NCI-H2196 treated with DMSO at 0.1 percent for 48 hours (cell line): ENCODE measurements around the gene CRYAA.

Source experiments
- DNase-seq: peaks from one replicate; lab custom pipeline; 2025; ENCODE audit not compliant: unreplicated experiment; lab: John Stamatoyannopoulos, UW

The CRYAA gene

DNA sequence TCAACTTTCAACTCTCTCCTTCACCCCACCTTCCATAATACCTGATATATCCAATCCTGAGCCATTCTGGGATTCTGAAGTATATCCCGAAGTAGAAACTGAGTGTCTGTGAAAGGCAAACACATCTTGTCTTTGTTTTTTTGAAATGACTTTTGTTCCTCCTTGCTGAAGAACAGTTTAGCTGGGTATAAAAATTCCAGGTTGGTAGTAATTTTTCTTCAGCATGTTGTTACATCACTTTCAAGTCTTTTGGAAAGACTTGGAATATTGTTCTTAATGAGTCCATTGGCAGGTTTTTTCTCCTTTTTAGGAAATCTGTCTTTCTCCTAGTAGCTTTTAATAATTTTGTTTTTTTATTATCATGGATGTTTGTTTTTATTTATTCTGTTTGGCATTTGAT is 32.7 kb downstream of the CRYAA start:
- DNase-seq: no peak

DNA sequence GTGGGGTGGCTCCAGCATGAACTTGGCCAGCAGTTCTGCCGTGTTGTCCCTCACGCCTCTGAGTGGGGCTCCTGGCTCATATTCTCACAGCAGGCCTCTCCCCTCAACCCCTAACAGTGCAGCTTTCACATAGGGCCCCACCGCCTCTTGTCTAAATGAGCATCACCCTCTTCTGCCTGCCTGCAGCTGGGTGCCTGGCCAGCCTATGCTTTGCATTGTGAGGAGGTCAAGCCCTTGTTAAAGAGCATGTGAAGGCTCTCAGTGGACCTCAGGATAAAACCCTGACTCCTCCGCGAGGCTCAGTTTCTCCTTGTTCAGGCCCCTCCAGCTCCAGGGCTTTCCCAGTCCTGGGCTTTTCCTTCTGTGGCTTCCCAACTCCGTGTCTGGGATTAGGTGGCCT is 34.8 kb downstream of the CRYAA start:
- no peak for DNase-seq

DNA sequence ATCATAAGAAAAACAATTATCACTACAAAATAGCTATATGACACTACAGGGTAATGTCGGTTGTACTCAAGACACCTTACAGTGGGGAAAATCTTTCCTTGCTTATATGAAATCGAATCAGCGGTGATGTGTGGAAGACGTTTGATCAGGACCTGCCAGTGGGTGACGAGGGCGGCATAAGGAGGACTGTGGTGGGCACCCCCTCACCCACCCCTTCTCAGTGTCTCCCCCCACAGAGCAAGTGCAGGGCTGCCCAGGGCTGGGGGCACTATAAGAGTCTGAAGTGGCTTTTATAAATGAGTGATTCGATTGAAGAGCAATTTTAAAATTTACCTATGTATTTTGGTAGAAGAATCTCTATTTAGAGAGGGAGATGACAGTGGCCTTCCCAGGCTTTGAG is 35.8 kb downstream of the CRYAA start:
- DNase-seq: no peak

DNA sequence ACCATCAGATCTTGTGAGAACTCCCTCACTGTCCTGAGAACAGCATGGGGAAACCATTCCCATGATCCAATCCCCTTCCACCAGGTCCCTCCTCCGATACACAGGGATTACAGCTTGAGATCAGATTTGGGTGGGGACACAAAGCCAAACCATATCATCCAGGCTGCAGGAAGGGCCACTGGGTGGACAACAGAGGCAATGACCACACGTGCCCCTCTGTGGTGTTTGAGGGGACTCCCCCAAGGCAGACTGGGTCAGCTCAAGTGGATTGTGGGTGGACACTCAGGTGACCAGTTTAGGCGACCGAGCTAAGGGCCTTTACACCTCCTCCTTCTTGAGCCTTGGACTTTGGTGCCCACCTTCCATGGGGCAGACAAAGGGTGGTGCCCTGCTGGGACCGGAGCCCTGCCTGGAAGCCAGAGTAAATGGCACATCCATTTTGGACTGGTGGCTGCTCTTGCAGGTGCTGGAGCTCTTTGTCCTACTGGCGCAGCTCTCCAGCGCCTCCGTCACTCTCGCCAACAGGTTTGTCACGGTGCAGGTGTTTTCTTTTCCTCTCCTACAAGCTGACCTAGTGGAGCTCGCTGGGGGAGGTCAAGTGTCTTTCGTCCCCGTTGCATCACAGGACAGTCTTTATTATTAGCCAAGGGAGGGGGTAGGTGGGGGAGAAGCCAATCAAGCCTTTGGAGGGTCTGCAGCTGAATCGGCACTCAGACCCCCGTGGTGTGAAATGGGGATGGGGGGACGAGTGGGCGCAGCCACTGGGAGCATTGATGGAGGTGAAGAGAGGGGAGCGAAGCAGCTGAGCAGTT is 37.6 kb downstream of the CRYAA start:
- DNase-seq: no peak

DNA sequence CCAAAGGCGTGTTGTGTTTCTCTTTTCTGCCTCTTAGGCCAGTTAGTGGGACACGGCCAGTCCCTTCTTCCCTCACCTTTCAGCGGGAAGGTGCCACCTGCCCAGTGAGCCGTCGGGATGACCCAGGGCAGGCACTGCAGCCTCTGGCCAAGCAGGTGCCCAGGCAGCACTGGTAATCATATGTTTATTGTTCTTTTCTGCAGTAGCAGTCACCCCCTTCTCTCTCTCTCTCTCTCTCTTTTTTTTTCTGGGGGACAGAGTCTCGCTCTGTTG is 38.2 kb downstream of the CRYAA start:
- no peak for DNase-seq

DNA sequence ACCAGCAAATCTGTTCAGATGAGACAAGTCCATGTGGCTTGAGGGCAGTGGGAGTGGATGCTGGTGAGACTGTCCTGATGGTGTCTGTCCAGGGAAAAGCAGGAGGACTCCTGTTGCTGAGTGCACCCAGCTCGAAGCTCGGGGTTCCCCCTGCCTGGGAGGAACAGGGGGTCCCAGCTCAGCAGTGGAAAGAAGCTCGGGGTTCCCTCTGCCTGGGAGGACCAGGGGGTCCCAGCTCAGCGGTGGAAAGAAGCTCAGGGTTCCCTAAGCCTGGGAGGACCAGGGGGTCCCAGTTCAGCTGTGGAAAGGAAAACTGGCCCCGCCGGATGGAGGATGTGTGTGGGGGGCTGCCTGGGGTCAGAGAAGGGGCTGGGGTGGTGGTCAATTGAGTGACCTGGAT is 39.1 kb downstream of the CRYAA start:
- DNase-seq: no peak

DNA sequence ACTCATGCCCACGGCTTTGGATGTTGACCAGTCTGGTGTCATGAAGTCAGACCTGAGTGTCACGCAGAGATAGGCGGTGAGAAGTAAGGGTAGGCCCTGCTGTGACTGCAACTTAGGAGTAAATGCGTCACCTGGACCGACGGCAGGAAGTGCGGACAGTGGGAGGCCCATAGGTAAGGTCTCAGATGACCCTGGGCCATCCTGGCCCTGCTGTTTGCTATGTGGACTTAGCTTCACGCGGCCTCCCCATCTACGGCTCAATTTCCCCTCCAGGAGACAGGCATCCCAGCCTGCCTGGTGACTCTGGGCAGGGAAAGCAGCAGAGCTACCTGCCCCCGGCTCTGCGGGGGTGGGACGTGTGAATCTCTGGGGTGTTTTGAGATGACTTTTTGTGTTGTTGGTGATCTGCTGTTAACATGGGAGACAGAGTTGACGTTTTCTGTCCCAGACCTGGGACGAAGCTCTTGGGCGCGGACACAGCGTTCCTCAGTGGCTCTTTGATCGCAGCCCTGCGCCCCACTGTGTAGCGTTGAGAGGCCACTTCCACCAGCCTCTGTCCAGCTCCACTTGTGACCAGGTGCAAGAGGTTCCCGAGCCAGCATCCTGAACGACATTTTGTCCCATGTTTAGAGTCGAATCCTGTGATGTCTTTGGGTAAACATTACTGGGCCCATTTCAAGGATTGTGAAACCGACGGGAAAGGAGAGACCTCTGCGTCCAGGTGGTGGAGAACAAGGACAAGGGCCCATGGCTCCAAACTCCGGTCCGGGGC is 39.9 kb downstream of the CRYAA start:
- DNase-seq: no peak

DNA sequence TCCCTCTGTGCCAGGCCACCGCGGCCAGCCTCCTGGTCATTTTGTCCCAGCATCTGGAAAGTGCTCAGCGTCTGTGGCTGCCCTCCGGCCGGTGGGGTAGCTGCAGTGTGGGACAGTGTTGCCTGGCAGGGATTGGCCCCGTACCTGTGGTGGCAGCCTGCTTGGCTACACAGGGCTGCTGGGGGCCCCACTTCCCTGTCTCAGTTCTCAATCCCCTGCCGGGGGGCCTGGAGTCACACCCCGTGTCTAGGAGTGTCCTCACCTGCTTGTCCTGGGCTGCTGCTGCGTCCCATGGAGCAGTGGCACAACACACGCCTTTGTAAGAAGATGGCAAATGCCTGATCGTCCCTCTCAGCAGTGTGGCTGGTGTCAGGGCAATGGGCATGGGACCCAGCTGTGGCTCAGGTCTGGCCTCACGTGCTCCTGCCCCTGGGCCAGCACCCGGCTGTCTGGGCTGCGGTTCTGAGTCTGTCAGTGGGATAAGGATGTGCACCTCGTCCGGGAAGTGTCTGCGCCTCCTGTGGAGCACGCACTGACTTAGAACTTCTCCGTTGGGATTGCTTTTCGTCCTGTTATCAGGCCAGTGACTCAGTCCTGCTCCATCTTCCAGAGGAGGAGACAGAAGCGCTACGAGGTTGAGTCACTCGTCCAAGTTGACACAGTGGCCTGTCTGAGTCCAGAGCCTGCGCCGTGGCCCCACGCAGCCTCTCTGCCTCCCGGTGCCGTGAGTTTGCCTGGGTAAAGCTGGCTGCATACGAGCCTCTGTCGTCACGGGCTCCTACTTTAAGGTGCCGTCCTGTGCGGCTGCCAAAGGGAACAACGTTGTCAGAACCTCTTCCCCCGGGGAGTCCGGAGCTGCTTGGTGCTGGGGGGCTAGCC is 41.0 kb downstream of the CRYAA start:
- DNase-seq: no peak

DNA sequence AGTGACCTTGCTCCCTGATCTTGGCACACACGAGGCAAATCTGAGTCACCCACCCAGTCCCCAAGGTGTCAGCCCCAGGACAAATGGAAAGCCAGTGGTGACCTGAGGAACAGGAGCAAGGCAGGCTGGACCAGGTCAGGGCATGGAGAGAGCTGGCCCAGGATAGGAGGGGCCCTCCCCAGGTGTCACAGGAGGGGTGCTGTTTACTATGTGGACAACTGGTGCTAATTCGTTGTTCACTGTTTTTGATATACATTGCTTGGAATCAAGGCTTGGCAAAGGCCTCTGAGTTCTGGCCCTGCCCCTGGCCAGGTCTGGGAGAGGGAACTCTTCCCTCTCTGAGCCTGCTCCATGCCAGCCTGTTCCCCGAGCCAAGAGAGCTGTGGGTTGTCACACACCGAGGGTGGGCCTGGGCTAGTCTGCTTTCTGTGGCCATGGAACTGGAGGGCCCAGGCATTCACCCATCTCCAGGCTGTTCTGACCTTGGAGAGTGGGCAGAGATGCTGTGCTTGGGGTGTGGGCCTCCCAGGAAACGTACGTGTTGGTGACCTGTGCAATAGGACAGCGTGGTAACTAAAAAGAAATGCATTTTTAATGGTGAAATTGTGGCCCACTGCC is 41.8 kb downstream of the CRYAA start:
- DNase-seq: no peak

DNA sequence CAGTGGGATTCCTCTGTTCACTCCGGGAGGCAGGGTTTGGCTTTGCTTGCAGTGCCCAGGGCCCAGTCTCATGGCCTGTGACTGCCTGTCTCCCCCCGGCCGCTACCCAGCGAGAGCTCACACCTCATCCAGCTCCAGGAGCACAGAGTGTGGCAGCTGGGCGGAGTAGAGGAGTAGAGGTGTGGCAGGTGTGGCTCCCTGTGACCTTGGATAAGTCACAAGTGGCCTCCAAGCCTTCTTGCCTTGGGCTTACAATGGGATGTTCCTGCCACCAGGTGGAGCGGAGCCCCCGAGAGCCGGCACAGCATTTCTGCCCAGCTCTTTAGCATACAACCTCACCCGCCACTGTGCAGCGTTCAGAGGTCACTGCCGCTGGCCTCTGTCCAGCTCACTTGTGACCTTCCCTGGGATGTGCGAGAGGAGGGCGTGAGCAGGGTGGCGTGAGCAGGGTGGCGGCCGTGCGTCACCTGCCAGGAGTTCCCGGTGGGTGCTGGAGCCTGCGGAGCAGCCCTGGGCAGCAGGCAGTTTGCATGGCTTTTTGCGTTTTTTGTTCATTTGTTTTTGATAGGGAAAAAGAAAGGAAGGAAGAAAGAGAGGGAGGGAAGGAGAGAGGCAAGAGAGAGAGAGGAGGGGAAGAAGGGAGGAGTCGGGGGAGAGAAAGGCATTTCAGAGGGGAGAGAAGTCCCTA is 42.4 kb downstream of the CRYAA start:
- no peak for DNase-seq

DNA sequence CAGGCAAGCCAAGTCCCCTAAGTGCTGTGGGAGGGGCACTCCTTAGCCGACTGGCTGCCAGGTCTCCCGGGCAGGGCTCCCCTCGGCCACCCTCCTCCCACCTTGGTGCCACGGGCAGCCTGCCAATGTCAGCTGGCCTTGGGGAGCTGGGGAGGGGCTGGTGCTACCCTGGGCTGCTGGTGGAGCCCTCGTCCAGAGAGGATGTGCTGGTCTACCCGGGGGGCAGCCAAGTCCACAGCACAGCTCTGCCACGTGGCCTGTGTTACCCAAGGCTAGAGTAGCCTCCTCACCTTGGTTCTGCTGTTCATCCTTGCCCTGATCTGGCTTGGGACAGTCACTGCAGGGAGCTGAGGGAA is 42.9 kb downstream of the CRYAA start:
- no peak for DNase-seq
